ENCODE data around the gene OGDHL.
"Not testable (repeated sequence)": the region's sequence is repeated elsewhere in the genome, so short reads cannot be mapped to it uniquely, and the experiment has no call there.

The OGDHL gene

GRCh38 chr10:49756641-49757040 lies 5.5 kb downstream of the OGDHL start:
- DNase-seq (ENCODE audit: low read depth in 1 of 2, low spot score in 1 of 2), result no peak

DNA sequence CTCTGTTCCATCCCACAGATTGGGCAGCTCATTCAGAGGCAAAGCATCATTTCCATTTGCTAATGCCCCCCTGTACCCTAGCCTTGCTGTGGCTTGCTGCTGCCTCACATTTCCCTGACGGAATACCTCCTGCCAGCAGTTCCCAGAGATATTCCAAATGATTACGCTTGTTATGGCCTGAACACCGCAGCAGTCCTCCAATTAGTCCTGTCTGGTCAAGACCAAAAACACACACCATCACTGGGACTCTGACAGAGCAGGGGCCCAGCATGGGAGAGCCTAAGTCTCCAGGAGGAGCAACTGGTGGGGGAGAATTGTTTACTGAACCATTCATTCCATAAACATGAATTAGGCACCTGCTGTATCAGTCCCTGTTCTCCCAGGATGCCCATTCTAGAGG lies 6.1 kb downstream of the OGDHL start:
- DNase-seq (ENCODE audit: low read depth in 1 of 2, low spot score in 1 of 2), result no peak

GRCh38 chr10:49754951-49755350 lies 7.2 kb downstream of the OGDHL start:
- not testable (repeated sequence) for DNase-seq (ENCODE audit: low read depth in 1 of 2, low spot score in 1 of 2)

GRCh38 chr10:49752584-49752983 lies 9.5 kb downstream of the OGDHL start:
- no peak for DNase-seq (ENCODE audit: low read depth in 1 of 2, low spot score in 1 of 2)

DNA sequence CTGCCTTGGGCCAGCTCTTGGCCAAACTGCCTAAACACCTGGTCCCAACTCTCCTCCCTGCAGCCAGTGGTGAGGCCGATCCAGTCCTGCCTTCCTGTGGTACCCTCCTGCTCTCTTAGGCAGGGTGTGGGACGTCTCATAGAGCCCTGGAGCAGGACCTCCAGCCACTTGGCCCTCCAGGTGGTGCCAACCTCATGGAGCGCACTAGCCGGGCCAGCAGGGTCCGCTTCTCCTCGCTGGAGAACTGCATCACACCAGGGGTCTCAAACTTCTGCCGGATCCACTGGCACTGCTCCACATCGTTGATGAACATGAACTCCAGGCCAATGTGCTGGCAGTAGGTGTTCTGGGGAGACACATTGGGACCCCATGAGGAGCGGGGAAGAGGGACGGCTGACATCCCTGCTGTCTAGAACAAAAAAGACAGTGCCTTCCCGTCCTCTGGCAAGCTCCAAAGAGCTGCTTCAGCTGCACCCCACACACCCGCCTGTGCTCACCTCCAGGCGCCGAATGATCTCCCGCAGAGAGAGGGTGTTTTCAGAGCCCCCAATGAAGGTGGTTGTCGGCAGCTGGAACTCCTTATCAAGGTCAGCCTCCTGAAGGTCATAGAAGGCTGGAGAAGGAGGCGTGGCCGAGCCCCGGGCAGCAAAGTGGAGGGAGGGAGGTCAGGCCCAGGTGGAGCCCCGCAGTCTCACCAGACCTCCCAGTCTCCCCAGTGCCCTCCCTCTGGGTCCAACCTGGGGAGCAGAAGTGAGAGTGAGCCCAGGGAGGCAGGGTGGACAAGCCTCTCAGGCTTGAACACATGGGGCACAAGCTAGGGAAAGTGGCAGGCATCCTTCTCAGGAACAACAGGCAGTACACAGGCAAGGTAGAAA lies 10.2 kb downstream of the OGDHL start:
- no peak for DNase-seq (ENCODE audit: low read depth in 1 of 2, low spot score in 1 of 2)

DNA sequence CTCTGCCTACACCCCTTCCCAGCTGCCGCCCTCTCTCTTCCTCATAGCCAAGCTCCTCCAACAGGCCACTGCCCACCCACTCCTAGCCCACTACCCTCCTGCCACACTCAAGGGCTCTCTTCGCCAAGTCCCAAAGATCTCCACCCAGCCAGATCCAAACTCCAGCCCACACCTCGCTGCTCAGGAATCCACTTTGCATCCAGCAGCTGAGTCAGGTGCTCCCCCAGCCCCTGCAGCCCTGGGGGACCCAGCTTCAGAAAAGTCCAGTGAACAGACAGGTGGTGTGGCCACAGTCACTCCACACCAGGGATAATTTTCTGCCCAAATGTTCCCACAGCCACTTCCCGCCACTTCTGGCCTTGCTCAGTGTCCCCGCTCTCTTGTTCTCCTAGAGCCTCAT lies 10.9 kb downstream of the OGDHL start:
- no peak for DNase-seq (ENCODE audit: low read depth in 1 of 2, low spot score in 1 of 2)

DNA sequence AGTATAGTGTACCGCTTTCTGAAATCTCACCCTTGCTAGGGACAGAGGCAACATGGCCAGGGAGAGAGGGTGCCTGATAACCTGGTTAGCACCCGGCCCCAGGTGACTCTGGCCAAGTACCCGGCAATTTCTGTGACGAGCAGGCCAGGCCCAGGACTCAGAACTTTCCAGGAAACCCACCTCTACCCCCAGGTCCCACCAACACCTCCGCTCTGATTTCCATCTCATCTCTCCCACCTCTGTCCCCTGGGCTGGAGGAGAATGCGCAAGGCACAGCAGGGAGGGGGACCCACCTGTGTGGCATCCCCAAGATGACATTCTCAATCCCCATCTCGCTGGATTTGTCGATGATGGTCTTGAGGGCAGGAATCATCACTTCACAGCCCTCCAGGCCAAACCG lies 11.6 kb downstream of the OGDHL start:
- no peak for DNase-seq (ENCODE audit: low read depth in 1 of 2, low spot score in 1 of 2)

DNA sequence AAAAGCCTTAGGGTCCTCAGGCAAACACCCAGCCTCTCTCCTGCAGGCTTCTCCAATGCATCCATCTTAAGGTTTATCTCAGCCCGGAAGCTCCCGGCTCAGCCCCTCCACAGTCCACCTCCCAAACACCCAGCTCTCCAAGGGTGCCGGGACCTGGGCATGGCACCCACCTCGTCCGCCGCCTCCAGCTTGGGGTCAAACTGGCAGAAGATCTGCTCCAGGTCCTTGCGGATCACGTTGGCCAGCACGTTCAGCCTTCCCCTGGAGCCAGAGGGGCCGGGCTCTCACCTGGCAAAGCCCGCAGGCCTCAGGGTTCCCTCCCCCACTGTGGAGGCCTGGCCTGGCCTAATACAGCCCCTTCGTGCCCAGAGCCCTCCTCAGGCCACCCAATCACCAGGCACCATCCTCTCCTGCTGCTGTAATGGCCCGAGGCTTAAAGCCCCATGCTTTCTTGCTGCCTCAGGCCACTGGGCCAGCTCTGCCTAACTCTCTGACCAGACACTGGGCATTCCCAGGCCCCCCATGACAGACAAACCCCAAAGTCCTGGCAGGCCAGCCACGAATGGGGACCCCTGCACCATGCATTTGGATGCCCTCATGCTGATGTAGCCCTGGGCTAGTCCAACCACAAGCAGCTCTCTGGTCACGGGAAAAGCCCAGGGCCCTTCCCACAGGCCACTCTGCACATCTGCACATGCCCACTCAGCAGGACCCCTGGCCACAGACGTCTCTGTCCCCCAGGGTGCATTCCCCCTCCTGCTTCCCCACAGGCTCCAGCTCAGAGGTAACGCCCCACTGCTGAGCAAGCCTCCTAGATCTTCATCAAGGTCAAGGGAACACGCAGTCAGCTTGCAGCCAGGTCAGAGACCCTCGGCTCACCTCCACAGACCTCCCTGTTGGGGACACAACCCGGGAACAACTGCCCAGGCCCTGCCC lies 12.3 kb downstream of the OGDHL start:
- DNase-seq (ENCODE audit: low read depth in 1 of 2, low spot score in 1 of 2), result no peak

- DNase-seq (ENCODE audit: low read depth in 1 of 2, low spot score in 1 of 2), result no peak
These were observed 13.0 kb downstream of the OGDHL start for GRCh38 chr10:49749144-49749543.

GRCh38 chr10:49748006-49748405 lies 14.1 kb downstream of the OGDHL start:
- DNase-seq (ENCODE audit: low read depth in 1 of 2, low spot score in 1 of 2), result no peak

GRCh38 chr10:49747303-49747646 lies 14.8 kb downstream of the OGDHL start:
- DNase-seq (ENCODE audit: low read depth in 1 of 2, low spot score in 1 of 2), result no peak

DNA sequence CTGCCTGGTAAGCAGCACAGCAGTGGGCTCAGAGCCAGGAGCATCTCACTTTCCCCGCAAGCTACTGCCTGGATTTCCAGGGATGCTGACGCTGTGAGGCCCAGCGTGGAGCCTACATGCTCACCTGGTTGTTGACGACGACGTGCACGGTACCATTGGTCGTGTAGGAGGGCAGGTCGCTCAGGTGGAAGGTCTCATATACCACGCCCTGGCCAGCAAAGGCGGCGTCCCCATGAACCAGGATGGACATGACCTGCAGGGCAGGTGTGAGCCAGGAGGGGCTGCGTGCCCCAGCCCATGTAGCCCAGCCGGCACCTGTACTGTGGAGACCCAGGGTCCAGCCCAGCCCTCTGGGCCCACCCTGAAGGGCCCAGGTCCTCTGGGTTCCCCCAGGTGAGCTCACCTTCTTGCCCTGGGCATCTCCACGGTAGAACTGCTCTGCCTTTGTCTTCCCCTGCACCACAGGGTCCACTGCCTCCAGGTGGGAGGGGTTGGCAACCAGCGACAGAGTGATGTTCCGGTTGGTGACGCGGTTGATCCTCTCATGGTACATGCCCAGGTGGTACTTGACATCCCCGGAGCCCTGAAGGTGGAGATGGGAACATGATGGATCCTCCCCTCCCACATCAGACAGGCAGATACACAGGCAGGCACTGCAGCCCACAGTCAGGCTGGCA lies 15.4 kb downstream of the OGDHL start:
- no peak for DNase-seq (ENCODE audit: low read depth in 1 of 2, low spot score in 1 of 2)

- DNase-seq (ENCODE audit: low read depth in 1 of 2, low spot score in 1 of 2), result no peak
These were observed 16.4 kb downstream of the OGDHL start for GRCh38 chr10:49745756-49746155.

DNA sequence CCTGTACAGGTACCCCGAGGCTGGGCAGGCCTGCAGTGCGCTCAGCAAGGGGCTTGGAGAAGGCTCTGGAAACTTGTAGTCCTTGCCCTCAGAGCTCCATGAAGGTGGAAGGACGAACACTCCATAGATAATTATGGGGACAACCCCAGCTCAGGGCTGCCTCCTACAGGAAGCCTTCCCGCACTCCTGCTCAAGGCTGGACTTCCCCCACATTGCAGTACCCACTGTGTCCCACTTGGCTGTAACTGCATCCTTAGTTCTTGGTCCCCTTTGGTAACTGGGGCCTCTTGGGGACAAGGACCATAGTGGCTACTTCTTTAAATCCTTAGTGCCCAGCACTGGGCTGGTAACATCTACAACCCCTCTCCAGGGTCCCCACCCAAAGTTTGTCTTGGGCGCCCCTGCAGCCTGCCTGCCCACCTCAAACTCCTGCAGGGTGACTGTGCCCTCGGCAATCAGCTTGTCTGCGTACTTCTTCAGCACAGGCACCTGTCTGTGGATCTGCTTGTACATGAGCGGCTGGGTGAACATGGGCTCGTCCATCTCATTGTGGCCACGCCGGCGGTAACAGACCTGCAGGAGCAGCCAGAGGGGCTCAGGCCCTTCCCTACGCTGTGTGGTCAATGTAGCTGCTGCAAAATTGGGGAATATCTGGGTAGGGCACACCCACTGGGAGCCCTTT lies 17.1 kb downstream of the OGDHL start:
- DNase-seq (ENCODE audit: low read depth in 1 of 2, low spot score in 1 of 2), result no peak

DNA sequence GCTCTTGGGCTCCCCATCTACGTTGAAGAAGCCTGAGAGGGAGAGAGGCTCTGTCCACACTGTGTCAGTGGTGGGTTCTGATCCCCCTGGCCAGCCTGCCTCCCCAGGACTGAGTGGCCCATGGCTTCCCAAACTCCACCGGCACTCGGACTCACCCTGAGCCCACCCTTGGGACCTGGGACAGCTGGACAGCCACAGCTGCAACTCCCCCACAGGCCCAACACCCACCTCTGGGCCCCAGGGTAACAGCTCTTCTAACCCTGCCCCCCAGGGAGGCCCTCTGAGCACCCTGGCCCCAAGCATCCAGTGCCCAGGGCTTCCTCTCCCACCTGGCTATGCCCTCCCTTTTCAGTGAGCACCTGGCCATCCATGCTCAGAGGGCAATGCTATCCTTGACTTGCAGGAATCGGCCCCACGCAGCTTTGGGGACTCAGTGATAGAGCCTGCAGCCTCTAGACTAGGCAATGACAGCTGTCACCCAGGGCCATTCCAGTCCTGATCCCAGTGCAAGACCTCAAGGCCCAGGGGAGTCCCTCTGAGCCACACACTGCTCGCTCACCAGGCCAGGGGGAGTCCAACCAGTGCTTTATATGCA lies 17.9 kb downstream of the OGDHL start:
- DNase-seq (ENCODE audit: low read depth in 1 of 2, low spot score in 1 of 2), result no peak

DNA sequence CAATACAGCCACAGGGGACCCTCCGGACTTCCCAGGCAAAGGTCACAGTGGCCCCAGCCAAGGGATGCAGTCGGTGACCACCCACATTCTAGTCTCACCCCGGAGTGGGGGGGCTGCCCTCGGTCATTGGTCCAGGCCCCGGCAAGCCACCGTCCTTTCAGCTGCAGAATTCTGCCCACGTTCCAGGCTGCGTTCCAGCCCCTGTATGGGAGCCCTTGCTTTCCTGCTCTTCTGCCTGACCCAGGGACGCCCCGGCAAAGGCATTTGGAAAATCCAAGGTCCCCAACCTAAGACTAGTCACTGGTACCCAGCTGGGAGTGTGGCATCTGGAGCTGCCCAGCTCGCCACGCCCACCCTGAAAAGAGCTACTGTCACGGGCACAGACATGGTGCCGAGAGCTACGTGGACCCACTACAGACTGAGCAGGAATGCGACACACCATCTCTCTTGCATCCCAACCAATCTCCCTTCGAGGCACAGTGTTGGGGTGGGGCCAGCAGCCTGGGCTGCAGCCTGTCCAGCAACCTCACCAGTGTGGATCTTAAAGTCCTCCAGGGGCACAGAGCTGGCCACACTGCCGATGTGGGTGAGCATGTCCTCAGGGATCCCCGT lies 18.6 kb downstream of the OGDHL start:
- no peak for DNase-seq (ENCODE audit: low read depth in 1 of 2, low spot score in 1 of 2)

DNA sequence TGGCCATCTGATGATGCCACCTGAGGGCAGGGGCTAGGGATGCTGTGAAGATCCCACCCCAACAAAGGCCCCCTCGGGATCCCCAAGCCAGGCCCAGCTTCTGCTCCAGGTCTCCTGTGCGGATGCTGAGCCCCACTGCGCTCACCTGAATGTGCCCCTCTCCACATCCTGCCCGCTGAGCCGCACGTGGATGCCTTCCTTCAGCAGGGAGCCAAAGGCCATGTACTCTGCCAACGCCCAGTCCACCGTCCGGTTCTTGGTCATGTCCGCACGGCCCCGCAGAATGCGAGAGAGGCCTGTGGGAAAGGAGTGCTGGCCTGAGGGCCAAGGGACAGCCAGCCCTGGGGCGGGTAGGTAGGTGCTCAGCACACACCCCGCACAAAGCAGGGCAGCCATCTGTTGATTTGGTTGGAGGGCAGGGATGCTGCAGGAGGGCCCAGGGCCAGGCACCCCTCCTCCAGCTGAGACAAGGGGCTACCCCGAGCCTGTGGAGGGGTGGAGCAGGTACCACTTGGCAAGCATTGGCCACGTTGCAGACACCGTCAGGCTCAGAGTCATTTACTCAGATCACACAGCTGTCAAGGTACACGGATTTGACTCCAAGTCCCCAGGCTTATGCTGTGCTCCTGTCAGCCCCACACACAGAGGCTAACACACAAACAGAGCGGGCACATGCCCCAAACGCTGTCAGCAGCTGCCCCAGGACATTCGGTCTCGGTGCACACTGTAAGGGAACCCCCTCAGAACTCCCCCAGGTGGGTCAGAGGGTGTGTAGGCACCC lies 19.2 kb downstream of the OGDHL start:
- DNase-seq (ENCODE audit: low read depth in 1 of 2, low spot score in 1 of 2), result no peak

DNA sequence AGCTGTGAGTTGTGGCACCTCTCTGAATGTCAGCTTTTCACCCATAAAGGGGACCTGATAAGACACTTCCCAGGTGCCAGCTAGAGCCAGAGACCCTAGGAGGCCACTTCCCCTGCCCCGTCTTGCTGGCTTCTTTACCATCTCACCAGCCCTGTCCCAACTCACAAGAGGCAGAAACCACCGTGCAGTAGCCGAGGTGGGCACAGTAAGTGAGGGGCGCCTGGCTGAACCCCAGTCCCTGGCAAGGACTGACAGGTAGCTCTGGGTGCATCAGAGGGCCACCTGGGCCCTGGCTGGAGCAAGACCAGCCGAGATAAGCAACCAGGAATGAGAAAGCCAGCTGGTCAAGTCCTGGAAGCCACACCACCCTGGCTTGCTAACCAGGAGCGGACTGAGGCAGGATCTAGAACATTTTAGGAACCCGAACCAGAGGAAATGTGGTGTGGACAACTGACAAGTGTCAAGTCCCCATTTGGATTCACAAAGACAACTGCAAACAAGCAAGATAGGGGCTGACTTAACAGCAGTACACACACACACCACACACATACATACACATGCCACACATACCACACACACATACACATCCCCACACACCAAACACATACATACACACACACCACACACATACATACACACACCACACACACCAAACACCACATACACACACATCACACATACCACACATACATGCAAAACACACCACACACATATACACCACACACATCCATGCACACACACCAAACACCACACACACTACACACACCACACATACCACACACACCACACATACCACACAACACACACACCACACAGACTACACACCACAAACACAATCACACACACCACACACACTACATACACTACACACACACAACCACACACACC lies 20.8 kb downstream of the OGDHL start:
- no peak for DNase-seq (ENCODE audit: low read depth in 1 of 2, low spot score in 1 of 2)

All from activated T-helper 1 cell treated with anti-CD3 and anti-CD28 coated beads, Interleukin-2, amount 50 U/mL, for 16 hours (primary cell).